Measurements from ENCODE around the gene AQP2.
A peak's percentile ranks its signal among the peaks of the same experiment; 100 is the strongest.

The AQP2 gene

GRCh38 chr12:49941556-49942511 is 8.7 kb upstream of the AQP2 start:
- no peak for DNase-seq (ENCODE audit: low spot score)

- DNase-seq (ENCODE audit: low spot score): no peak
These were observed 8.0 kb upstream of the AQP2 start for GRCh38 chr12:49942512-49942893.

GRCh38 chr12:49942921-49943624 is 7.5 kb upstream of the AQP2 start:
- no peak for DNase-seq (ENCODE audit: low spot score)

GRCh38 chr12:49943625-49943960 is 6.9 kb upstream of the AQP2 start:
- no peak for DNase-seq (ENCODE audit: low spot score)

GRCh38 chr12:49944046-49944445 is 6.5 kb upstream of the AQP2 start:
- DNase-seq (ENCODE audit: low spot score): no peak

GRCh38 chr12:49944718-49945117 is 5.8 kb upstream of the AQP2 start:
- no peak for DNase-seq (ENCODE audit: low spot score)

GRCh38 chr12:49945394-49946080 is 5.0 kb upstream of the AQP2 start:
- DNase-seq (ENCODE audit: low spot score): peak; percentile 79

GRCh38 chr12:49946086-49946485 is 4.5 kb upstream of the AQP2 start:
- no peak for DNase-seq (ENCODE audit: low spot score)

GRCh38 chr12:49946497-49946896 is 4.0 kb upstream of the AQP2 start:
- DNase-seq (ENCODE audit: low spot score): no peak

GRCh38 chr12:49947593-49948226 is 2.8 kb upstream of the AQP2 start:
- no peak for DNase-seq (ENCODE audit: low spot score)

GRCh38 chr12:49948866-49949845 is 1.4 kb upstream of the AQP2 start:
- no peak for DNase-seq (ENCODE audit: low spot score)

- no peak for DNase-seq (ENCODE audit: low spot score)
These were observed 671 bp upstream of the AQP2 start for GRCh38 chr12:49949866-49950265.

- DNase-seq (ENCODE audit: low spot score): no peak
These were observed 1.1 kb downstream of the AQP2 start for GRCh38 chr12:49951411-49952240.

- no peak for DNase-seq (ENCODE audit: low spot score)
These were observed 2.0 kb downstream of the AQP2 start for GRCh38 chr12:49952391-49953055.

- DNase-seq (ENCODE audit: low spot score): no peak
These were observed 2.6 kb downstream of the AQP2 start for GRCh38 chr12:49953151-49953550.

GRCh38 chr12:49953961-49954846 is 3.7 kb downstream of the AQP2 start:
- no peak for DNase-seq (ENCODE audit: low spot score)

- DNase-seq (ENCODE audit: low spot score): no peak
These were observed 4.6 kb downstream of the AQP2 start for GRCh38 chr12:49954863-49955830.
